H9 (cell line): ENCODE data around the gene STAMBP. TPM values are rescaled to one million over a fixed set of nuclear protein-coding genes. Genes with fewer than 3 reads are reported as not detected.

Experiments
- DNase-seq: peaks from one replicate; pipeline ENCODE4 v3.0.0-alpha.2; 2017
- H2AFZ ChIP-seq: one replicate; pipeline ENCODE4 v1.6.1; 2013; ENCODE audit warnings: mild to moderate bottlenecking, low read length, control low read depth, moderate library complexity
- H2AK5ac ChIP-seq: 2 replicates; pipeline ENCODE4 v1.6.1; 2013; ENCODE audit warnings: low read length, control low read depth, mixed read lengths; ENCODE audit not compliant: insufficient read length
- H2BK120ac ChIP-seq: one replicate; pipeline ENCODE4 v1.6.1; 2013; ENCODE audit warnings: low read depth, mild to moderate bottlenecking, low read length, control low read depth, inconsistent platforms; ENCODE audit not compliant: poor library complexity, severe bottlenecking
- H2BK12ac ChIP-seq: 2 replicates; pipeline ENCODE4 v1.6.1; 2013; ENCODE audit warnings: low read length, control low read depth, mixed read lengths, low read depth; ENCODE audit not compliant: insufficient read length
- H2BK15ac ChIP-seq: 2 replicates; pipeline ENCODE4 v1.6.1; 2013; ENCODE audit warnings: low read depth, low read length, control low read depth
- H2BK20ac ChIP-seq: one replicate; pipeline ENCODE4 v1.6.1; 2013; ENCODE audit warnings: low read depth, mild to moderate bottlenecking, low read length, control low read depth, inconsistent platforms; ENCODE audit not compliant: poor library complexity, severe bottlenecking
- H2BK5ac ChIP-seq: 2 replicates; pipeline ENCODE4 v1.6.1; 2013; ENCODE audit warnings: low read length, control low read depth, mixed read lengths; ENCODE audit not compliant: insufficient read length
- H3K14ac ChIP-seq: 2 replicates; pipeline ENCODE4 v1.6.1; 2013; ENCODE audit warnings: low read length, control low read depth; ENCODE audit not compliant: insufficient read depth
- H3K18ac ChIP-seq: 2 replicates; pipeline ENCODE4 v1.6.1; 2013; ENCODE audit warnings: low read depth, mild to moderate bottlenecking, mixed read lengths, low read length, control low read depth; ENCODE audit not compliant: insufficient read length
- H3K23ac ChIP-seq: 2 replicates; pipeline ENCODE4 v1.6.1; 2013; ENCODE audit warnings: low read length, control low read depth, mixed read lengths, low read depth; ENCODE audit not compliant: insufficient read length
- H3K23me2 ChIP-seq: 2 replicates; pipeline ENCODE4 v1.6.1; 2013; ENCODE audit warnings: low read depth, mild to moderate bottlenecking, mixed read lengths, low read length, control low read depth; ENCODE audit not compliant: insufficient read length, poor library complexity, severe bottlenecking
- H3K27ac ChIP-seq: 2 replicates; pipeline ENCODE4 v1.5.1; 2013; ENCODE audit warnings: low read length, control low read depth, mixed read lengths, low read depth; ENCODE audit not compliant: insufficient read length
- H3K27me3 ChIP-seq: 2 replicates; pipeline ENCODE4 v1.6.1; 2013; ENCODE audit warnings: low read length, control low read depth, inconsistent platforms; ENCODE audit not compliant: insufficient read depth
- H3K4ac ChIP-seq: 2 replicates; pipeline ENCODE4 v1.6.1; 2013; ENCODE audit warnings: low read depth, mild to moderate bottlenecking, control low read depth, inconsistent platforms, low read length, moderate library complexity
- H3K4me1 ChIP-seq: 2 replicates; pipeline ENCODE4 v1.6.1; 2013; ENCODE audit warnings: low read length, control low read depth, inconsistent platforms; ENCODE audit not compliant: insufficient read depth
- H3K4me2 ChIP-seq: 2 replicates; pipeline ENCODE4 v1.6.1; 2013; ENCODE audit warnings: low read length, control low read depth, mixed read lengths; ENCODE audit not compliant: insufficient read length, insufficient read depth
- H3K56ac ChIP-seq: 2 replicates; pipeline ENCODE4 v1.6.1; 2013; ENCODE audit warnings: low read depth, mild to moderate bottlenecking, mixed read lengths, low read length, control low read depth; ENCODE audit not compliant: insufficient read length
- H3K79me1 ChIP-seq: 2 replicates; pipeline ENCODE4 v1.6.1; 2013; ENCODE audit warnings: low read depth, mild to moderate bottlenecking, moderate library complexity, low read length, control low read depth, inconsistent platforms; ENCODE audit not compliant: insufficient read depth, poor library complexity, severe bottlenecking
- H3K79me2 ChIP-seq: 2 replicates; pipeline ENCODE4 v1.6.1; 2013; ENCODE audit warnings: low read length, control low read depth, inconsistent platforms; ENCODE audit not compliant: insufficient read depth
- H3K9ac ChIP-seq: 2 replicates; pipeline ENCODE4 v1.6.1; 2013; ENCODE audit warnings: low read length, control low read depth, mixed read lengths; ENCODE audit not compliant: insufficient read length; ENCODE audit errors: extremely low read depth
- H3K9me3 ChIP-seq: one replicate; pipeline ENCODE4 v1.6.1; 2013; ENCODE audit warnings: low read depth, low read length, inconsistent platforms; ENCODE audit not compliant: control insufficient read depth
- H3T11ph ChIP-seq: one replicate; pipeline ENCODE4 v1.6.1; 2013; ENCODE audit warnings: mild to moderate bottlenecking, low read length, control low read depth, inconsistent platforms
- H4K20me1 ChIP-seq: one replicate; pipeline ENCODE4 v1.6.1; 2013; ENCODE audit not compliant: control insufficient read depth, insufficient read length, insufficient read depth
- H4K5ac ChIP-seq: 2 replicates; pipeline ENCODE4 v1.6.1; 2013; ENCODE audit warnings: low read depth, mild to moderate bottlenecking, mixed read lengths, low read length, control low read depth; ENCODE audit not compliant: insufficient read length
- H4K8ac ChIP-seq: replicated peaks from 2 replicates; pipeline ENCODE4 v1.6.1; 2013; ENCODE audit warnings: low read length, control low read depth, mixed read lengths, low read depth; ENCODE audit not compliant: insufficient read length
- H4K91ac ChIP-seq: 2 replicates; pipeline ENCODE4 v1.6.1; 2013; ENCODE audit warnings: low read depth, mild to moderate bottlenecking, moderate library complexity, mixed read lengths, low read length, control low read depth; ENCODE audit not compliant: insufficient read length
- H3K27ac Mint-ChIP-seq, 3 experiments: 2 replicates in 2 of 3; 3 replicates in 1 of 3; pipeline ENCODE4 v1.8.0; 2020 to 2021; ENCODE audit warnings: mixed read lengths in 3 of 3, mild to moderate bottlenecking in 1 of 3, moderate library complexity in 1 of 3
- H3K27me3 Mint-ChIP-seq: 2 replicates; pipeline ENCODE4 v1.8.0; 2021; ENCODE audit warnings: low read depth, mild to moderate bottlenecking, moderate library complexity, mixed read lengths
- H3K36me3 Mint-ChIP-seq, 3 experiments: 2 replicates in 2 of 3; 3 replicates in 1 of 3; pipeline ENCODE4 v1.8.0; 2020 to 2021; ENCODE audit warnings: low read depth in 3 of 3, mixed read lengths in 3 of 3; ENCODE audit not compliant: insufficient read depth in 1 of 3
- H3K4me1 Mint-ChIP-seq, 2 experiments: 2 replicates each; pipeline ENCODE4 v1.8.0; 2020; ENCODE audit warnings: mixed read lengths in 2 of 2
- H3K4me3 Mint-ChIP-seq, 2 experiments: 2 replicates in 1 of 2; 3 replicates in 1 of 2; pipeline ENCODE4 v1.8.0; 2020 to 2021; ENCODE audit warnings: mild to moderate bottlenecking in 2 of 2, mixed read lengths in 2 of 2, moderate library complexity in 1 of 2
- H3K9me3 Mint-ChIP-seq, 2 experiments: 2 replicates in 1 of 2; 3 replicates in 1 of 2; pipeline ENCODE4 v1.8.0; 2020; ENCODE audit warnings: mild to moderate bottlenecking in 2 of 2, mixed read lengths in 2 of 2, moderate library complexity in 1 of 2
- total RNA-seq: library from RNA; stranded (reverse); gene quantifications from 2 replicates; pipeline ENCODE4 v1.2.1, GENCODE V29; 2021
- TF ChIP-seq, protein P1 (sequence below): fragments of 200-600 bp; sonication (generic); conservative IDR thresholded peaks from 3 replicates; pipeline ENCODE4 v1.8.0; 2021; ENCODE audit warnings: antibody characterized with exemption, mild to moderate bottlenecking

The STAMBP gene
- total RNA-seq, 1 experiment from 2014 or later: 45.5 TPM

DNA sequence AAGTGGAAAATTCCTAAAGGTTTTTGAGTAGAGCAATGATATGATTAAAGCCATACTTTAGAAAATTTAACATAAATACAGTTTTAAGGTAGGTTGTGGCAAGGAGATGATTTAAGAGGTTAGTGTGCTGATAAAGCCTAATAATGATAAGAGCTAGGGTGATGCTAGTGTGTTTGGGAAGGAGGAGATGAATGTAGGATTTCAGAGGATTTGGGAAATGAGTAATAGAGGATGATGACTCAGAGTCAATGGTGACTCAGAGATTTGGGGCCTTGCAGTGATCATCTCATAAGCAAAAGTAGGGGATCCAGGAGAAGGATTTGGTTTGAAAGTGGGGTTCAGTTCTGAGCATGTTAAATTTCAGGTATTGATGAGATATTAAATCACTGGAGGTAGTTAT lies 23.3 kb downstream of the STAMBP start:
- H3K4me1 Mint-ChIP-seq: no peaks in the 10 kb centered on the region
- TF ChIP-seq, protein P1, sequence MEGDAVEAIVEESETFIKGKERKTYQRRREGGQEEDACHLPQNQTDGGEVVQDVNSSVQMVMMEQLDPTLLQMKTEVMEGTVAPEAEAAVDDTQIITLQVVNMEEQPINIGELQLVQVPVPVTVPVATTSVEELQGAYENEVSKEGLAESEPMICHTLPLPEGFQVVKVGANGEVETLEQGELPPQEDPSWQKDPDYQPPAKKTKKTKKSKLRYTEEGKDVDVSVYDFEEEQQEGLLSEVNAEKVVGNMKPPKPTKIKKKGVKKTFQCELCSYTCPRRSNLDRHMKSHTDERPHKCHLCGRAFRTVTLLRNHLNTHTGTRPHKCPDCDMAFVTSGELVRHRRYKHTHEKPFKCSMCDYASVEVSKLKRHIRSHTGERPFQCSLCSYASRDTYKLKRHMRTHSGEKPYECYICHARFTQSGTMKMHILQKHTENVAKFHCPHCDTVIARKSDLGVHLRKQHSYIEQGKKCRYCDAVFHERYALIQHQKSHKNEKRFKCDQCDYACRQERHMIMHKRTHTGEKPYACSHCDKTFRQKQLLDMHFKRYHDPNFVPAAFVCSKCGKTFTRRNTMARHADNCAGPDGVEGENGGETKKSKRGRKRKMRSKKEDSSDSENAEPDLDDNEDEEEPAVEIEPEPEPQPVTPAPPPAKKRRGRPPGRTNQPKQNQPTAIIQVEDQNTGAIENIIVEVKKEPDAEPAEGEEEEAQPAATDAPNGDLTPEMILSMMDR: no peak
- no peak overlapping the region for H2BK15ac ChIP-seq
- H3K9me3 ChIP-seq: no peaks in the 10 kb centered on the region
- H3K23ac ChIP-seq: no peak overlapping the region
- H3K79me1 ChIP-seq: no peaks in the 10 kb centered on the region
- peaks cover 27 to 62% (median 59%) of the 10 kb centered on the region in 3 experiments; a peak in 6 of 7 replicates for H3K36me3 Mint-ChIP-seq
- H3K79me2 ChIP-seq: no peaks in the 10 kb centered on the region
- no peak overlapping the region for H3K56ac ChIP-seq
- no peak overlapping the region for H3T11ph ChIP-seq
- H2AK5ac ChIP-seq: no peak overlapping the region
- no peaks in the 10 kb centered on the region for H3K23me2 ChIP-seq
- no peak overlapping the region for H2BK20ac ChIP-seq
- DNase-seq: no peak
- no peaks in the 10 kb centered on the region for H3K4me1 ChIP-seq
- no peak overlapping the region for H3K14ac ChIP-seq
- no peak overlapping the region for H4K8ac ChIP-seq
- no peaks in the 10 kb centered on the region for H4K20me1 ChIP-seq
- no peak overlapping the region for H2AFZ ChIP-seq
- no peak overlapping the region for H4K91ac ChIP-seq
- no peak overlapping the region for H2BK120ac ChIP-seq
- no peak overlapping the region for H2BK5ac ChIP-seq
- H3K27ac Mint-ChIP-seq: no peak overlapping the region
- H3K18ac ChIP-seq: no peak overlapping the region
- no peak overlapping the region for H3K27ac ChIP-seq
- H3K9me3 Mint-ChIP-seq: no peaks in the 10 kb centered on the region
- no peak overlapping the region for H3K9ac ChIP-seq
- H4K5ac ChIP-seq: no peak overlapping the region
- no peaks in the 10 kb centered on the region for H3K27me3 ChIP-seq
- H3K4ac ChIP-seq: no peak overlapping the region
- H3K27me3 Mint-ChIP-seq: no peaks in the 10 kb centered on the region
- H2BK12ac ChIP-seq: no peak overlapping the region
- no peak overlapping the region for H3K4me2 ChIP-seq
- no peak overlapping the region for H3K4me3 Mint-ChIP-seq
